Measurements from ENCODE around the gene VPS37B. TPM values are rescaled to one million over a fixed set of nuclear protein-coding genes. Genes with fewer than 3 reads are reported as not detected.

The VPS37B gene
- total and polyA plus RNA-seq, 2 experiments from 2014 or later: 23.5 to 35.3 TPM

GRCh38 chr12:122858171-122858570, 37.8 kb downstream of the VPS37B start:
- Histone ChIP-seq H3K27ac (no peak overlapping the region), H3K9me2 (replicated peaks; ENCODE audit: insufficient read depth) (no peaks in the 10 kb centered on the region), H3K9me3 (ENCODE audit: low read depth) (no peaks in the 10 kb centered on the region), H3K4me2 (no peak overlapping the region), H3K27me3 (no peaks in the 10 kb centered on the region), H4K20me1 (ENCODE audit: insufficient read depth, poor library complexity, severe bottlenecking) (no peaks in the 10 kb centered on the region), H3K4me3 (no peak overlapping the region), H3K4me1 (ENCODE audit: insufficient read depth) (peaks cover 8% of the 10 kb centered on the region), H3K79me2 (no peaks in the 10 kb centered on the region), H2AFZ (no peak overlapping the region), H3K36me3 (replicated peaks; ENCODE audit: insufficient read depth, low read depth) (no peaks in the 10 kb centered on the region)
- no peak for TF ChIP-seq EZH2 (IDR thresholded peaks at IDR 0.05; ENCODE audit: borderline replicate concordance)
- no peak for TF ChIP-seq EZH2phosphoT487 (IDR thresholded peaks at IDR 0.05; ENCODE audit: low read depth, severe bottlenecking, unreplicated experiment)
- TF ChIP-seq CTCF (IDR thresholded peaks at IDR 0.05; ENCODE audit: poor library complexity): no peak
- 93% methylated on average over 14 of the region's 14 CpGs for WGBS (ENCODE audit: low lambda C conversion rate, missing lambda C conversion rate)
- no peak for DNase-seq (ENCODE audit: low spot score)

GRCh38 chr12:122856999-122857671, 38.8 kb downstream of the VPS37B start:
- Histone ChIP-seq H3K4me2 (no peak overlapping the region), H2AFZ (no peak overlapping the region), H3K36me3 (replicated peaks; ENCODE audit: insufficient read depth, low read depth) (no peaks in the 10 kb centered on the region), H3K9me2 (replicated peaks; ENCODE audit: insufficient read depth) (no peaks in the 10 kb centered on the region), H3K9me3 (ENCODE audit: low read depth) (no peaks in the 10 kb centered on the region), H4K20me1 (ENCODE audit: insufficient read depth, poor library complexity, severe bottlenecking) (no peaks in the 10 kb centered on the region), H3K79me2 (no peaks in the 10 kb centered on the region), H3K4me1 (ENCODE audit: insufficient read depth) (peaks cover 2% of the 10 kb centered on the region), H3K27me3 (no peaks in the 10 kb centered on the region), H3K27ac (no peak overlapping the region), H3K4me3 (no peak overlapping the region)
- no peak for TF ChIP-seq EZH2 (IDR thresholded peaks at IDR 0.05; ENCODE audit: borderline replicate concordance)
- no peak for TF ChIP-seq CTCF (IDR thresholded peaks at IDR 0.05; ENCODE audit: poor library complexity)
- no peak for TF ChIP-seq EZH2phosphoT487 (IDR thresholded peaks at IDR 0.05; ENCODE audit: low read depth, severe bottlenecking, unreplicated experiment)
- WGBS (ENCODE audit: low lambda C conversion rate, missing lambda C conversion rate): 79% methylated on average over 24 of the region's 24 CpGs
- DNase-seq (ENCODE audit: low spot score): peak; percentile 50

- Histone ChIP-seq H3K27ac (no peak overlapping the region), H3K9me2 (replicated peaks; ENCODE audit: insufficient read depth) (no peaks in the 10 kb centered on the region)
These were observed 39.7 kb downstream of the VPS37B start for GRCh38 chr12:122855928-122856831.

More at GRCh38 chr12:122855928-122856831, 39.7 kb downstream of the VPS37B start:
- Histone ChIP-seq H3K4me2 (no peak overlapping the region), H3K4me3 (no peak overlapping the region), H3K36me3 (replicated peaks; ENCODE audit: insufficient read depth, low read depth) (no peaks in the 10 kb centered on the region), H3K79me2 (no peaks in the 10 kb centered on the region), H2AFZ (no peak overlapping the region), H3K9me3 (ENCODE audit: low read depth) (no peaks in the 10 kb centered on the region), H4K20me1 (ENCODE audit: insufficient read depth, poor library complexity, severe bottlenecking) (no peaks in the 10 kb centered on the region), H3K4me1 (ENCODE audit: insufficient read depth) (no peaks in the 10 kb centered on the region), H3K27me3 (no peaks in the 10 kb centered on the region)
- WGBS (ENCODE audit: low lambda C conversion rate, missing lambda C conversion rate): 92% methylated on average over 38 of the region's 40 CpGs
- no peak for DNase-seq (ENCODE audit: low spot score)
- TF ChIP-seq CTCF (IDR thresholded peaks at IDR 0.05; ENCODE audit: poor library complexity) (no peak), EZH2phosphoT487 (IDR thresholded peaks at IDR 0.05; ENCODE audit: low read depth, severe bottlenecking, unreplicated experiment) (no peak), EZH2 (IDR thresholded peaks at IDR 0.05; ENCODE audit: borderline replicate concordance) (no peak)

Data from hepatocyte (in vitro differentiated cells).